ENCODE results near the gene HOXB9. TPM values are rescaled to one million over a fixed set of nuclear protein-coding genes. Genes with fewer than 3 reads are reported as not detected.
A peak's percentile ranks its signal among the peaks of the same experiment; 100 is the strongest.

Gene HOXB9
- total RNA-seq, 5 donors from 2014 or later (not counting 1 experiment from before 2014, with no cell fraction given) = 0.19 to 0.43 (median 0.30) TPM; not detected in 1

DNA sequence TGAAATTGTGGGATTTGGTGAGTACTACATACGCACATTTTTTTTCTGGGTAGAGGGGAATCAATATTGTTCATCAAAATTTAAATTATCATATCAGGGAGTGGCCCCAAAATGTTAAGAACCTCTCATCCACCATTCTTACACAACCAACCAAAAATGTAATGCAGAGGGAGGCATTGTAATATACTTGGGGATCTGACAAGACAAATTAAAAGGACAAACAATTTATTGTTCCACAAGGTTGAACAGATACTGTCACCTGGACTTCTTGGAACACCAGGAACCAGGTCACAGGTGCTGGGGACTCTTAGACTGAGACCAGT, 14.7 kb upstream of the HOXB9 start:
- H3K9me3 Mint-ChIP-seq = no peaks in the 10 kb centered on the region
- no CpG with 5 or more reads among the region's 1 CpG for WGBS (ENCODE audit: insufficient coverage)

DNA sequence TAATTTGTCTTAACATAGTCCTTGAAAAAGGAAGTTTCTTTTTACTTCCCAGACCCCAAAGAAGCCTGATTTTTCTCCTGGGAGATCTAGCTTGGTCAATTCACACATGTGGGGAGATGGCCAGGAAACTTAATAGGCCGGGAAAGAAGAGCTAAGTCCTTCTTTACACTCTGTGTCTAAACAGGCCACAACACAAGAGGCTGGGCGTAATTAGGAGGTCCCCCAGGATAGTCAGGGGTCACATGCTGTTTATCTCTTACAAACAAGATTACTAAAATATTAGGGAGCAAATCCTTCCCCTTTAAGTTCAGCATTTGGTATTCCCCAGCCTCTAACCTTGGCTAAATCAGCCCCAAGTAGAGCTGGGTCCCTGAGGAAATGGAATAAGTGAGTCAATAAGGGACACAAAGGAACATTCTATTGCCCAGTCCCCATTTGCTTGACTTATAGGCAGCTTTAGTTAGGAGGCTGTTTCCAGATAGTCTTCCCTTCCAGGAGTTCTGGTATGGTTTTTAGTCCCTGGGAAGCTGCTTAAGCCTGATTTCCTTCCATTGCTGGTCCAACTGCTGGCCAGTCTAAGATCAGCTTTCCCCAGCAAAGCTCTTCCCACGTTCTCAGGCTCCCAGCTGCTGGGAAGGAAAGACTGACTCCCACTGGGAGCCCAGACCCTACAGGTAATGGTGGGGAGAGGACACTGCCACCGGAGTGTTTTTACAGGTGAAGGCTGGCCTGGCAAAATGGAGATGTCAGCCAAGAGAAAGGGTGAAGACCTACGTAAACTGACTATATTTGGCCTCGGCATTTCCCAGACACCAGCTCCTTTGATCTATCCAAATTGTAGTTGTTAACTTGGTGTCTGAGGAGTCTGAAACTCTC, 14.1 kb upstream of the HOXB9 start:
- POLR2A ChIA-PET = no interaction called here
- DNase-seq (no peak), ATAC-seq (replicated peaks in 1 of 4) (no peak)
- no peak overlapping the region for H3K27ac ChIP-seq (ENCODE audit: low read length)
- H3K9me3 Mint-ChIP-seq = no peaks in the 10 kb centered on the region
- peaks cover 19 to 23% (median 21%) of the 10 kb centered on the region in 3 donors for H3K4me1 Mint-ChIP-seq
- CTCF ChIA-PET = interaction anchor here (0.5 to 1.0 kb wide), 2 partner anchors 15 to 166 kb away, joined by 3 read pairs; no protein-coding TSS in a partner anchor
- no peaks in the 10 kb centered on the region for H3K9me3 ChIP-seq
- no peak overlapping the region for H3K4me3 Mint-ChIP-seq
- peaks cover 71 to 97% of the 10 kb centered on the region in 2 donors for H3K27me3 Mint-ChIP-seq
- WGBS (ENCODE audit: insufficient coverage) = no CpG with 5 or more reads among the region's 6 CpGs
- H3K36me3 Mint-ChIP-seq = no peaks in the 10 kb centered on the region
- H3K4me3 ChIP-seq (ENCODE audit: control insufficient read depth in 1 of 2, extremely low read depth in 1 of 2, low read length in 1 of 2) = no peak overlapping the region
- H3K27ac Mint-ChIP-seq = no peak overlapping the region
- peaks cover 31 to 80% of the 10 kb centered on the region in 2 experiments for H3K27me3 ChIP-seq (replicated peaks in 1 of 2; ENCODE audit: control insufficient read depth in 2 of 2, extremely low read depth in 1 of 2, insufficient read depth in 2 of 2, low read length in 1 of 2)
- H3K36me3 ChIP-seq (ENCODE audit: control insufficient read depth in 2 of 2, extremely low read depth in 1 of 2, insufficient read depth in 1 of 2, low read length in 1 of 2) = no peaks in the 10 kb centered on the region
- peaks cover 0 to 20% of the 10 kb centered on the region in 2 experiments for H3K4me1 ChIP-seq (ENCODE audit: control insufficient read depth in 1 of 2, extremely low read depth in 1 of 2, insufficient read depth in 2 of 2, low read length in 2 of 2)

More for the DNA sequence above, 14.7 kb upstream of the HOXB9 start:
- no peaks in the 10 kb centered on the region for H3K36me3 Mint-ChIP-seq
- Histone ChIP-seq H3K27me3 (replicated peaks in 1 of 2; ENCODE audit: control insufficient read depth in 2 of 2, extremely low read depth in 1 of 2, insufficient read depth in 2 of 2, low read length in 1 of 2) (peaks cover 28 to 78% of the 10 kb centered on the region in 2 experiments), H3K4me1 (ENCODE audit: control insufficient read depth in 1 of 2, extremely low read depth in 1 of 2, insufficient read depth in 2 of 2, low read length in 2 of 2) (peaks cover 0 to 23% of the 10 kb centered on the region in 2 experiments), H3K36me3 (ENCODE audit: control insufficient read depth in 2 of 2, extremely low read depth in 1 of 2, insufficient read depth in 1 of 2, low read length in 1 of 2) (no peaks in the 10 kb centered on the region), H3K9me3 (no peaks in the 10 kb centered on the region), H3K27ac (ENCODE audit: low read length) (no peak overlapping the region), H3K4me3 (ENCODE audit: control insufficient read depth in 1 of 2, extremely low read depth in 1 of 2, low read length in 1 of 2) (no peak overlapping the region)
- ChIA-PET POLR2A (no interaction called here), CTCF (interaction anchor here in 1 of 2 donors (1.0 kb wide), 1 partner anchor 15 kb away, joined by 3 read pairs; no protein-coding TSS in a partner anchor)
- no peak overlapping the region for H3K27ac Mint-ChIP-seq
- peaks cover 71 to 97% of the 10 kb centered on the region in 2 donors for H3K27me3 Mint-ChIP-seq
- DNase-seq = no peak
- peaks cover 23 to 26% (median 26%) of the 10 kb centered on the region in 3 donors for H3K4me1 Mint-ChIP-seq
- H3K4me3 Mint-ChIP-seq = no peak overlapping the region
- no peak for ATAC-seq (replicated peaks in 1 of 4)

DNA sequence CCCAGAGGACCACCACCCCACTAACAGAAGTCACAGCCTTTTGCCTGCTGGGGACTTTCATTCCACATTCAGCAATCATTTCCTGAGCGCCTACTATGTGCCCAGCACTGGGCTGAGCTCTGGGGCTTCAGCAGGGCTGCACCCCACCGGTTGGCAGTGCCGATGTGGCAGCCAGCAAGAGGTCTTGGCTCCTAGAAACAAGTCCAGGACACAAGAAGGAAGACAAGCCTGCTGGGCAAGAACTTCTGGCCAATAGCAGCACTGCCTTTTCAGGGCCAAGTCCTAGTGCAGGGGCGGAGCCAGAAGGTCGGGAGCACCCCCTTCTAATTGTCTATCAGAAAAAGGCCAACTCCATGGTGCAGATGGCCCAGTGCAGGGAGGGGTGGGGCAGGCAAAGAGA, 13.0 kb upstream of the HOXB9 start:
- ChIA-PET POLR2A (interaction anchor here in 1 of 2 donors (0.7 kb wide), 1 partner anchor 634 kb away, joined by 3 read pairs; no protein-coding TSS in a partner anchor), CTCF (interaction anchor here in 1 of 2 donors (0.6 kb wide), 1 partner anchor 237 kb away, joined by 5 read pairs; no protein-coding TSS in a partner anchor)
- Mint-ChIP-seq H3K27me3 (peaks cover 69 to 97% of the 10 kb centered on the region in 2 donors), H3K9me3 (no peaks in the 10 kb centered on the region), H3K27ac (no peak overlapping the region), H3K4me1 (peaks cover 19 to 26% (median 23%) of the 10 kb centered on the region in 3 donors), H3K4me3 (no peak overlapping the region), H3K36me3 (no peaks in the 10 kb centered on the region)
- peaks cover 27 to 81% of the 10 kb centered on the region in 2 experiments for H3K27me3 ChIP-seq (replicated peaks in 1 of 2; ENCODE audit: control insufficient read depth in 2 of 2, extremely low read depth in 1 of 2, insufficient read depth in 2 of 2, low read length in 1 of 2)
- H3K27ac ChIP-seq (ENCODE audit: low read length) = no peak overlapping the region
- peaks cover 0 to 25% of the 10 kb centered on the region in 2 experiments for H3K4me1 ChIP-seq (ENCODE audit: control insufficient read depth in 1 of 2, extremely low read depth in 1 of 2, insufficient read depth in 2 of 2, low read length in 2 of 2)
- WGBS (ENCODE audit: insufficient coverage) = 96% methylated on average over 3 of the region's 5 CpGs
- no peak overlapping the region for H3K4me3 ChIP-seq (ENCODE audit: control insufficient read depth in 1 of 2, extremely low read depth in 1 of 2, low read length in 1 of 2)
- no peaks in the 10 kb centered on the region for H3K36me3 ChIP-seq (ENCODE audit: control insufficient read depth in 2 of 2, extremely low read depth in 1 of 2, insufficient read depth in 1 of 2, low read length in 1 of 2)
- H3K9me3 ChIP-seq = no peaks in the 10 kb centered on the region
- ATAC-seq (replicated peaks in 1 of 4) (no peak), DNase-seq (no peak)

DNA sequence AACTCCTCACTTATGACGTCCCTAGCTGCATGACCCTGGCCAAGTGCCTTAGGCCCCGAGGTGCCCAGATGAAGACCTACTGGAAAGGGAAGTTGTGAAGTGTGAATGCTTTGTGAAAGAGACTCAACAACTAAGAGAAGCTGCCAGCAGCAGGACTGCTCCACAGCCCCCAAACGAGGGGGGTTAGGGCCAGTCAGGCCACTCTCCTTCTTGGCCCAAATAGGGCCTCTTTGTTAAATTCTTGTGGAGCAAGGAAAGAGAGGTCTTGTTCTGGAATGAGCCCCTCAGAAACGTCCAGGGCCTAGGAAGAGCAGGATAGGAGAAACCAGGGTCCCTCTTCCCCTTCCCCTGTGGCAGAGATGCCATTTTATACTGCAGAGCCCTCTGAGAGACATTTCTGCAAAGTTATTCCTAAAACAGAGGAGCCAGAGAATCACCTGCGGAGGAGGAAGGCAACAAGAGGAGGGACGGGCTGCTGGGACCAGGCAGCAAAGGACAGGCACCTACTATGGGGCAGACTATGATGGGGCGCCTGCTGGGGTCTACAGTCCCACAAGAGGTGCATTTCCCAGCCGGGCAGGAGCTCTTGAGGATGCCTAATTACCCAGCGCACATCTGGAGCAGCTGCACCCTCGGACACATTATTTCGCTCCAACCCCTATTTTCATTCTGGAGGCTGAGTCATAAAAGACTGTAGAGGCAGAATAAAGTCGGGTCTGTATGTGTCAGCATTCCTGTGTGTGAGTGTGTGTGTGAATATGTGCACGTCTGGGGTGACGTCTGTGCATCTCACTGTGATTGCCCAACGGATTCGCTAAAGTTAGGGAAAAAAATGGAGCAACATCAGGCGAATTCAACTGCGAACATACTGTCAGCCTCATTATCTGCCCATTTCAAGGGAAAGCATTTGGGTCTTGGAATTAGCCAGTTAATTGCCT, 11.4 kb upstream of the HOXB9 start:
- POLR2A ChIA-PET = no interaction called here
- H3K27me3 ChIP-seq (replicated peaks in 1 of 2; ENCODE audit: control insufficient read depth in 2 of 2, extremely low read depth in 1 of 2, insufficient read depth in 2 of 2, low read length in 1 of 2) = peaks cover 23 to 83% of the 10 kb centered on the region in 2 experiments
- DNase-seq (no peak), ATAC-seq (replicated peaks in 1 of 4) (no peak)
- CTCF ChIA-PET = interaction anchor here in 1 of 2 donors (0.9 to 1.0 kb wide), 2 partner anchors 383 to 572 kb away, joined by 3 to 4 read pairs; no protein-coding TSS in a partner anchor
- no peaks in the 10 kb centered on the region for H3K9me3 ChIP-seq
- peaks cover 66 to 96% of the 10 kb centered on the region in 2 donors for H3K27me3 Mint-ChIP-seq
- WGBS (ENCODE audit: insufficient coverage) = 72% methylated on average over 12 of the region's 18 CpGs
- H3K36me3 ChIP-seq (ENCODE audit: control insufficient read depth in 2 of 2, extremely low read depth in 1 of 2, insufficient read depth in 1 of 2, low read length in 1 of 2) = no peaks in the 10 kb centered on the region
- H3K9me3 Mint-ChIP-seq = no peaks in the 10 kb centered on the region
- H3K4me1 ChIP-seq (ENCODE audit: control insufficient read depth in 1 of 2, extremely low read depth in 1 of 2, insufficient read depth in 2 of 2, low read length in 2 of 2) = peaks cover 0 to 31% of the 10 kb centered on the region in 2 experiments
- H3K27ac Mint-ChIP-seq = peak overlapping the region in 1 of 2 donors; percentile 51
- no peak overlapping the region for H3K4me3 ChIP-seq (ENCODE audit: control insufficient read depth in 1 of 2, extremely low read depth in 1 of 2, low read length in 1 of 2)
- no peaks in the 10 kb centered on the region for H3K36me3 Mint-ChIP-seq
- H3K27ac ChIP-seq (ENCODE audit: low read length) = no peak overlapping the region
- no peak overlapping the region for H3K4me3 Mint-ChIP-seq
- H3K4me1 Mint-ChIP-seq = peaks cover 19 to 29% (median 28%) of the 10 kb centered on the region in 3 donors

DNA sequence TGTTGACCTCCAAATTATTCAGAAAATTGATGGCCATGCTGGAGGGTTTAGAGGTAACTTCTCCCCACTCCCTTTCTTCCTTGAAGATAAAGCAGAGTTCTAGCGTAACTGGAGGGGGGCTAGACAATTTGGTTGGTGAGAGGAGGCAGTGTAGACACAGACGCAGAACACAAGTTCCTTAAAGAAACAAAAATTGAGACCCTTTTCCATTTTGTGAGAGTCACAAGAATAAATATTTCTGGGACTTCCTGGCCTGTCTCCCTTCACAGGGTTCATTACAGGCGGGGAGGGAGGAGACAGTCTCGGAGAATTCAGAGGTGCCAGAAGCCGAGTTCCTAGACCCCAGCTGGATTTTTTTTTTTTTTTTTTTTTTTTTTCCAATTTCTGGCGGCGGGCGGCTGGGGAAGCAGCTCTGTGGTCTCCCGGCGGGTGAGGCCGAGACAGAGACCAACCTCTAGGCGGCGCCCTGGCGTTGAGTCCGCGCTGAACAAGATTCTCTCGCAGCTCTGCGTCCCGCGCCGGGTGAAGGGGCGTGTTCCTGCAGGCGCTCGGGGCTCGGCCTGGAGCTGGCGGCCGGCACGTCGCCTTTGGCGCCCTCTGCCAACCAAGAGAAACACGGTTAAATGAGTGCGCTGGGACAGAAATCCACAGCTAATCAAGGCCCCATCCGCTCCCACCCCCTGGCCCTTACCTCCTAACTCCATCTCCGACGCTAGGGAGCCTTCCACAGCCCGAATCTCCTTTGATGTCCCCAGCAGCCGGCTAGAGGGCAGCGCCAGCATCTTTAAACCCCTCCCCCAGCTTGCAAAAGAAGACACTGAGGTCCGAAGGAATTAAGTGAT, 10.2 kb upstream of the HOXB9 start:
- ChIA-PET CTCF (interaction anchor here (0.5 to 2.4 kb wide), 22 partner anchors 11 to 1416 kb away, joined by 3 to 10 read pairs (median 3); partner anchors contain the start of gene HOXB9 (in 1 of the 2)), POLR2A (interaction anchor here in 1 of 2 donors (0.6 kb wide), 1 partner anchor 443 kb away, joined by 4 read pairs; no protein-coding TSS in a partner anchor)
- Mint-ChIP-seq H3K9me3 (no peaks in the 10 kb centered on the region), H3K4me3 (peak overlapping the region in 1 of 3 donors; percentile 49), H3K27ac (no peak overlapping the region), H3K36me3 (no peaks in the 10 kb centered on the region), H3K27me3 (peaks cover 67 to 96% of the 10 kb centered on the region in 2 donors), H3K4me1 (peaks cover 13 to 20% (median 19%) of the 10 kb centered on the region in 3 donors)
- H3K4me3 ChIP-seq (ENCODE audit: control insufficient read depth in 1 of 2, extremely low read depth in 1 of 2, low read length in 1 of 2) = no peak overlapping the region
- no peaks in the 10 kb centered on the region for H3K36me3 ChIP-seq (ENCODE audit: control insufficient read depth in 2 of 2, extremely low read depth in 1 of 2, insufficient read depth in 1 of 2, low read length in 1 of 2)
- DNase-seq = peak in 31 of 35 experiments; percentile 28 to 79 (median 60)
- H3K9me3 ChIP-seq = no peaks in the 10 kb centered on the region
- H3K4me1 ChIP-seq (ENCODE audit: control insufficient read depth in 1 of 2, extremely low read depth in 1 of 2, insufficient read depth in 2 of 2, low read length in 2 of 2) = peaks cover 0 to 20% of the 10 kb centered on the region in 2 experiments
- 6% methylated on average over 34 of the region's 39 CpGs for WGBS (ENCODE audit: insufficient coverage)
- ATAC-seq (replicated peaks in 1 of 4) = peak; percentile 66 to 85 (median 80)
- no peak overlapping the region for H3K27ac ChIP-seq (ENCODE audit: low read length)
- H3K27me3 ChIP-seq (replicated peaks in 1 of 2; ENCODE audit: control insufficient read depth in 2 of 2, extremely low read depth in 1 of 2, insufficient read depth in 2 of 2, low read length in 1 of 2) = peaks cover 26 to 83% of the 10 kb centered on the region in 2 experiments
